ENCODE results near the gene VAC14. TPM values are rescaled to one million over a fixed set of nuclear protein-coding genes. Genes with fewer than 3 reads are reported as not detected.

VAC14 gene
- total RNA-seq, 1 experiment from 2014 or later, result 65.5 TPM

GRCh38 chr16:70790815-70791214 lies 10.1 kb downstream of the VAC14 start:
- BruUV-seq (replicated peaks), result no TSS peak
- Histone ChIP-seq H3K27me3 (ENCODE audit: low read length) (no peaks in the 10 kb centered on the region), H3K4me3 (ENCODE audit: low read length) (no peak overlapping the region), H2AFZ (ENCODE audit: low read length) (no peak overlapping the region), H3K4me2 (ENCODE audit: low read length) (no peak overlapping the region), H3K9me2 (replicated peaks; ENCODE audit: low read length) (no peaks in the 10 kb centered on the region), H3K9me3 (ENCODE audit: low read length) (no peaks in the 10 kb centered on the region), H3K4me1 (ENCODE audit: insufficient read depth, low read length) (no peaks in the 10 kb centered on the region), H3K27ac (ENCODE audit: low read length) (no peak overlapping the region), H3K36me3 (ENCODE audit: low read depth, low read length) (no peaks in the 10 kb centered on the region), H4K20me1 (ENCODE audit: low read length) (no peaks in the 10 kb centered on the region), H3K79me2 (ENCODE audit: low read length) (peaks cover 41% of the 10 kb centered on the region), H3K9ac (ENCODE audit: low read length) (no peak overlapping the region), H3F3A (ENCODE audit: low read length, unreplicated experiment) (no peaks in the 10 kb centered on the region)
- CTCF ChIA-PET, result no interaction called here
- ATAC-seq (no peak), DNase-seq (no peak)
- POLR2A ChIA-PET (ENCODE audit: unreplicated experiment), result no interaction called here
- intact Hi-C loops (cut with micrococcal nuclease), result no loop called here
- TF ChIP-seq, protein P1, sequence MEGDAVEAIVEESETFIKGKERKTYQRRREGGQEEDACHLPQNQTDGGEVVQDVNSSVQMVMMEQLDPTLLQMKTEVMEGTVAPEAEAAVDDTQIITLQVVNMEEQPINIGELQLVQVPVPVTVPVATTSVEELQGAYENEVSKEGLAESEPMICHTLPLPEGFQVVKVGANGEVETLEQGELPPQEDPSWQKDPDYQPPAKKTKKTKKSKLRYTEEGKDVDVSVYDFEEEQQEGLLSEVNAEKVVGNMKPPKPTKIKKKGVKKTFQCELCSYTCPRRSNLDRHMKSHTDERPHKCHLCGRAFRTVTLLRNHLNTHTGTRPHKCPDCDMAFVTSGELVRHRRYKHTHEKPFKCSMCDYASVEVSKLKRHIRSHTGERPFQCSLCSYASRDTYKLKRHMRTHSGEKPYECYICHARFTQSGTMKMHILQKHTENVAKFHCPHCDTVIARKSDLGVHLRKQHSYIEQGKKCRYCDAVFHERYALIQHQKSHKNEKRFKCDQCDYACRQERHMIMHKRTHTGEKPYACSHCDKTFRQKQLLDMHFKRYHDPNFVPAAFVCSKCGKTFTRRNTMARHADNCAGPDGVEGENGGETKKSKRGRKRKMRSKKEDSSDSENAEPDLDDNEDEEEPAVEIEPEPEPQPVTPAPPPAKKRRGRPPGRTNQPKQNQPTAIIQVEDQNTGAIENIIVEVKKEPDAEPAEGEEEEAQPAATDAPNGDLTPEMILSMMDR (conservative IDR thresholded peaks at IDR 0.05; ENCODE audit: low read depth, low read length), result no peak
- no peak for TF ChIP-seq EZH2phosphoT487 (IDR thresholded peaks at IDR 0.05; ENCODE audit: borderline replicate concordance, low read length)

DNA sequence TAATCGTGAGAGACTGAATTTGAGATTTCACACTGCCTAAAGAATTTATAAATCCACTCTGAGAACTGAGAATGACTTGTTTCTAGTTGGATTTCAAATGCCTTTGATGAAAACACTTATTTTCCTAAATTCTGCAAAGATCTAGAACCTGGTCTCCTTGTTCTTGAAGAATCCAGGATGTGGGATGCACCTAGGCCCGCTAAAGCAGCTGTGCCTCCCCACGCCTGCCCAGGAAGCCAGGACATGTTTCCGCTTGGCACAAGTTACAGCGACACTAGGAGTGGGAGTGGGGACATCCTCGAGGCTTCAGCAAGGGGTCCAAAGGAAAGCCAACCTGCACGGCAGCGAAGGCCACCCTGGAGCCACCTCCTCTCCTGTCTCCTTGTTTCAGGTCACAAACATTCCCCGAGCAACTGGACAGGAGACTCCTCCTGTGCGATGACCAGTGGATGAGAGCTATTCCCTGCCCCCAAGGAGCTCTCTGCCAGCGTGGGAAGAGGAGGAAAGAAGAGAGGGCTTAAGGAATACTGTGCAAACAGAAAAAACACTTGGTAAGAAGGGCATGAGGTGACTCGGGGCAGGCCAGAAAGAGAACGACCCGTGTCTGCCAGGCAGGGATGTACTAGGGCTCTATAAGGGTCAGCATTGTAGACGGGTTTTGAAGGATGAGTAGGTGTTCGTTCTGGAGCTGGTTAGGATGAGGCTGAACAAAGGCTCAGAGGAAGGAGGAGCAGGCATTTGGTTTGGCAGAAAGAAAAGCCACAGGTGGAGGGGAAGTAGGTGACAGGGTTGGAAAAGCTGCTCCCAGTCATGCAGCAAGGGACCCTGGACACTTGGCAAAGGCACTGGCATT lies 11.1 kb downstream of the VAC14 start:
- no peaks in the 10 kb centered on the region for H3K9me3 ChIP-seq (ENCODE audit: low read length)
- POLR2A ChIA-PET (ENCODE audit: unreplicated experiment), result no interaction called here
- DNase-seq (no peak), ATAC-seq (no peak)
- intact Hi-C loops (cut with micrococcal nuclease), result no loop called here
- no peaks in the 10 kb centered on the region for H3K4me1 ChIP-seq (ENCODE audit: insufficient read depth, low read length)
- H2AFZ ChIP-seq (ENCODE audit: low read length), result no peak overlapping the region
- BruUV-seq (replicated peaks), result no TSS peak
- no peaks in the 10 kb centered on the region for H3K9me2 ChIP-seq (replicated peaks; ENCODE audit: low read length)
- TF ChIP-seq EZH2phosphoT487 (IDR thresholded peaks at IDR 0.05; ENCODE audit: borderline replicate concordance, low read length), result no peak
- TF ChIP-seq EZH2 (IDR thresholded peaks at IDR 0.05; ENCODE audit: low read length, unreplicated experiment), result no peak
- TF ChIP-seq, protein P1 (conservative IDR thresholded peaks at IDR 0.05; ENCODE audit: low read depth, low read length), result no peak
- no peak overlapping the region for H3K4me2 ChIP-seq (ENCODE audit: low read length)
- H3K27ac ChIP-seq (ENCODE audit: low read length), result no peak overlapping the region
- H3K9ac ChIP-seq (ENCODE audit: low read length), result no peak overlapping the region
- H3K79me2 ChIP-seq (ENCODE audit: low read length), result peaks cover 33% of the 10 kb centered on the region
- no peak overlapping the region for H3K4me3 ChIP-seq (ENCODE audit: low read length)
- no peaks in the 10 kb centered on the region for H3F3A ChIP-seq (ENCODE audit: low read length, unreplicated experiment)
- CTCF ChIA-PET, result no interaction called here
- no peaks in the 10 kb centered on the region for H4K20me1 ChIP-seq (ENCODE audit: low read length)
- no peaks in the 10 kb centered on the region for H3K27me3 ChIP-seq (ENCODE audit: low read length)
- no peaks in the 10 kb centered on the region for H3K36me3 ChIP-seq (ENCODE audit: low read depth, low read length)
